ENCODE data around the gene GLP1R. TPM values are rescaled to one million over a fixed set of nuclear protein-coding genes. Genes with fewer than 3 reads are reported as not detected.

GLP1R gene
- 0.18 TPM in 1 of 2 replicates, not detected in the other for total RNA-seq

GRCh38 chr6:39048481-39049399 lies at the start of gene GLP1R:
TSS of gene GLP1R (plus strand) at chr6:39048781. CDS start at chr6:39048841, 60 bp downstream.
- intact Hi-C loops (cut with micrococcal nuclease), result no loop called here
- Mint-ChIP-seq H3K27me3 (ENCODE audit: insufficient read depth) (peaks cover 38% of the 10 kb centered on the region), H3K9me3 (no peaks in the 10 kb centered on the region)

GRCh38 chr6:39003072-39003471 lies 45.5 kb upstream of the GLP1R start:
- DNase-seq (ENCODE audit: low spot score), result no peak
- peaks cover 41% of the 10 kb centered on the region for H3K27me3 Mint-ChIP-seq (ENCODE audit: insufficient read depth)
- no peak overlapping the region for H3K4me3 Mint-ChIP-seq
- no peaks in the 10 kb centered on the region for H3K4me1 Mint-ChIP-seq (ENCODE audit: low read depth)
- no peak overlapping the region for H3K27ac Mint-ChIP-seq
- no peaks in the 10 kb centered on the region for H3K36me3 Mint-ChIP-seq (ENCODE audit: low read depth)
- intact Hi-C loops (cut with micrococcal nuclease), result loop anchor here (1.0 to 10.0 kb wide), 2 partner anchors 102 to 300 kb away; no protein-coding TSS in a partner anchor
- H3K9me3 Mint-ChIP-seq, result no peaks in the 10 kb centered on the region

More at GRCh38 chr6:39048481-39049399, at the start of gene GLP1R:
- DNase-seq (ENCODE audit: low spot score), result no peak
- peak within 1 kb of the TSS; percentile 37 for H3K4me3 Mint-ChIP-seq
- H3K36me3 Mint-ChIP-seq (ENCODE audit: low read depth), result no peaks in the 10 kb centered on the region
- H3K4me1 Mint-ChIP-seq (ENCODE audit: low read depth), result peaks cover 20% of the 10 kb centered on the region
- H3K27ac Mint-ChIP-seq, result no peak within 1 kb of the TSS

GRCh38 chr6:39003492-39003891 lies 45.1 kb upstream of the GLP1R start:
- Mint-ChIP-seq H3K4me1 (ENCODE audit: low read depth) (no peaks in the 10 kb centered on the region), H3K27me3 (ENCODE audit: insufficient read depth) (peaks cover 41% of the 10 kb centered on the region)

DNA sequence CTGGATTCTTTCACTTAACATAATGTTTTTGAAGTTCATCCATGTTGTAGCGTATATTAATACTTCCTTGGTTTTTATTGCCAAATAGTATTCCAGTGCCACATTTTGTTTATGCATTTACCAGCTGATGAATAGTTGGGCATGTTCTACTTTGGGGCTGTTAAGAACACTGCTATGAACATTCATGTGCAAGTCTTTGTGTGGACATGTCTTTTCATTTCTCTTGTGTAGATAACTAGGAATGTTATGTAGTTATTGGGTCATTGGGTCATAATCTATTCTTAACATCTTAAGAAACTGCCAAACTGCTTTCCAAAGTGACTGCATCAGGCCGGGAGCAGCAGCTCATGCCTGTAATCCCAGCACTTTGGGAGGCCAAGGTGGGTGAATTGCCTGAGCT lies 43.8 kb upstream of the GLP1R start:
- intact Hi-C loops (cut with micrococcal nuclease), result loop anchor here (10.0 kb wide), 1 partner anchor 100 kb away; no protein-coding TSS in a partner anchor
- peaks cover 50% of the 10 kb centered on the region for H3K27me3 Mint-ChIP-seq (ENCODE audit: insufficient read depth)

More at GRCh38 chr6:39003492-39003891, 45.1 kb upstream of the GLP1R start:
- no peak for DNase-seq (ENCODE audit: low spot score)
- H3K4me3 Mint-ChIP-seq, result no peak overlapping the region
- no peaks in the 10 kb centered on the region for H3K9me3 Mint-ChIP-seq
- intact Hi-C loops (cut with micrococcal nuclease), result loop anchor here (1.0 to 10.0 kb wide), 2 partner anchors 101 to 300 kb away; no protein-coding TSS in a partner anchor
- no peak overlapping the region for H3K27ac Mint-ChIP-seq
- no peaks in the 10 kb centered on the region for H3K36me3 Mint-ChIP-seq (ENCODE audit: low read depth)

DNA sequence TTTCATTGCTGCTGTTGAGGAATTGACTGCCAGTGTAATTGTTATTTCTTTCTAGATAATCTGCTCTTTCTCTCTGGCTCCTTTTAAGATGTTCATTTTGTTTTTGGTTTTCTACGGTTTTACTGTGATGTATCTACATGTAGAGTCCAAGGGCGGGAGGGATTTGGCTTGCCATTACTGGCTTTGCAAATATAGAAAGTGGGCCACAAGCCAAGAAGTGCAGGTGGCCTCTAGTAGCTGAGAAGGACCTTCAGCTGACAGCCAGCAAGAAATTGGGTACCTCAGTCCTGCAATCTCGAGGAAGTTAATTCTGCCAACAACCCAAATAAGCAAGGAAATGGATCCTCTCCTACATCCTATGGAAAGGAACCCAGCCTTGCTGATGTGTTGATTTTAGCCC lies 42.8 kb upstream of the GLP1R start:
- H3K4me3 Mint-ChIP-seq, result no peak overlapping the region
- intact Hi-C loops (cut with micrococcal nuclease), result loop anchor here (10.0 kb wide), 1 partner anchor 99 kb away; no protein-coding TSS in a partner anchor
- no peak for DNase-seq (ENCODE audit: low spot score)
- H3K9me3 Mint-ChIP-seq, result no peaks in the 10 kb centered on the region
- no peaks in the 10 kb centered on the region for H3K36me3 Mint-ChIP-seq (ENCODE audit: low read depth)
- no peak overlapping the region for H3K27ac Mint-ChIP-seq
- peaks cover 48% of the 10 kb centered on the region for H3K27me3 Mint-ChIP-seq (ENCODE audit: insufficient read depth)
- H3K4me1 Mint-ChIP-seq (ENCODE audit: low read depth), result no peaks in the 10 kb centered on the region

More for the DNA sequence above, 43.8 kb upstream of the GLP1R start:
- Mint-ChIP-seq H3K4me3 (no peak overlapping the region), H3K9me3 (no peaks in the 10 kb centered on the region), H3K36me3 (ENCODE audit: low read depth) (no peaks in the 10 kb centered on the region), H3K4me1 (ENCODE audit: low read depth) (no peaks in the 10 kb centered on the region), H3K27ac (no peak overlapping the region)
- no peak for DNase-seq (ENCODE audit: low spot score)

DNA sequence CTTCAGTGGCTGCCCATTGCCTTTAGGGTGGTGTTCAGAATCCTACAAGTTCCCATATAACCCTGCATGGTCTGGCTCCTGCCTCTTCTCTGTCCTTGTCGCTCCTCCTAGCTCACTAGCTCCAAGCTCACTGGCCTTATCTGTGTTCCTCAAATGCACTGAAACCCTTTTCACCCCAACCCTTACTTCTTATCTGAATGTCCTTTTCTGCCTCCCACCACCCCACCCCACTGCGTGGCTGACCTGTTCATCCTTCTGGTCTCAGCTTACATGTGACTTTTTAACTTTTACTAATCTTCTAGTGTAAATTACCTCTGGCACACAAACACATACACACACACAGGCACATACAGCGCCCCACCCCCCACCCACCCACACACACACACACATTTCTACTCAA lies 41.0 kb upstream of the GLP1R start:
- intact Hi-C loops (cut with micrococcal nuclease), result loop anchor here (10.0 kb wide), 1 partner anchor 97 kb away; no protein-coding TSS in a partner anchor

GRCh38 chr6:39008737-39009136 lies 39.8 kb upstream of the GLP1R start:
- no peak for DNase-seq (ENCODE audit: low spot score)
- intact Hi-C loops (cut with micrococcal nuclease), result loop anchor here (10.0 kb wide), 1 partner anchor 96 kb away; no protein-coding TSS in a partner anchor
- H3K36me3 Mint-ChIP-seq (ENCODE audit: low read depth), result no peaks in the 10 kb centered on the region
- no peak overlapping the region for H3K4me3 Mint-ChIP-seq
- no peak overlapping the region for H3K27ac Mint-ChIP-seq
- no peaks in the 10 kb centered on the region for H3K4me1 Mint-ChIP-seq (ENCODE audit: low read depth)
- H3K27me3 Mint-ChIP-seq (ENCODE audit: insufficient read depth), result peaks cover 55% of the 10 kb centered on the region
- H3K9me3 Mint-ChIP-seq, result no peaks in the 10 kb centered on the region

More for the DNA sequence above, 41.0 kb upstream of the GLP1R start:
- DNase-seq (ENCODE audit: low spot score), result no peak
- Mint-ChIP-seq H3K4me1 (ENCODE audit: low read depth) (no peaks in the 10 kb centered on the region), H3K36me3 (ENCODE audit: low read depth) (no peaks in the 10 kb centered on the region), H3K27me3 (ENCODE audit: insufficient read depth) (peaks cover 59% of the 10 kb centered on the region), H3K27ac (no peak overlapping the region), H3K4me3 (no peak overlapping the region), H3K9me3 (no peaks in the 10 kb centered on the region)

- H3K27me3 Mint-ChIP-seq (ENCODE audit: insufficient read depth), result peaks cover 52% of the 10 kb centered on the region
- H3K27ac Mint-ChIP-seq, result no peak overlapping the region
- H3K36me3 Mint-ChIP-seq (ENCODE audit: low read depth), result no peaks in the 10 kb centered on the region
- intact Hi-C loops (cut with micrococcal nuclease), result loop anchor here (10.0 kb wide), 1 partner anchor 95 kb away; no protein-coding TSS in a partner anchor
- no peaks in the 10 kb centered on the region for H3K9me3 Mint-ChIP-seq
- H3K4me3 Mint-ChIP-seq, result no peak overlapping the region
- DNase-seq (ENCODE audit: low spot score), result no peak
- H3K4me1 Mint-ChIP-seq (ENCODE audit: low read depth), result no peaks in the 10 kb centered on the region
Observed at GRCh38 chr6:39009476-39009875, 39.1 kb upstream of the GLP1R start.

GRCh38 chr6:39016839-39017546 lies 31.6 kb upstream of the GLP1R start:
- H3K4me3 Mint-ChIP-seq, result no peak overlapping the region
- peaks cover 13% of the 10 kb centered on the region for H3K27me3 Mint-ChIP-seq (ENCODE audit: insufficient read depth)
- H3K9me3 Mint-ChIP-seq, result no peaks in the 10 kb centered on the region
- no peak overlapping the region for H3K27ac Mint-ChIP-seq
- DNase-seq (ENCODE audit: low spot score), result no peak
- intact Hi-C loops (cut with micrococcal nuclease), result no loop called here
- H3K36me3 Mint-ChIP-seq (ENCODE audit: low read depth), result no peaks in the 10 kb centered on the region
- no peaks in the 10 kb centered on the region for H3K4me1 Mint-ChIP-seq (ENCODE audit: low read depth)

- Mint-ChIP-seq H3K4me3 (no peak overlapping the region), H3K27ac (no peak overlapping the region), H3K27me3 (ENCODE audit: insufficient read depth) (peaks cover 8% of the 10 kb centered on the region), H3K36me3 (ENCODE audit: low read depth) (no peaks in the 10 kb centered on the region), H3K4me1 (ENCODE audit: low read depth) (no peaks in the 10 kb centered on the region), H3K9me3 (no peaks in the 10 kb centered on the region)
- no peak for DNase-seq (ENCODE audit: low spot score)
- intact Hi-C loops (cut with micrococcal nuclease), result no loop called here
Observed at GRCh38 chr6:39017547-39017880, 31.1 kb upstream of the GLP1R start.

- no peak overlapping the region for H3K4me3 Mint-ChIP-seq
- peaks cover 8% of the 10 kb centered on the region for H3K27me3 Mint-ChIP-seq (ENCODE audit: insufficient read depth)
- H3K27ac Mint-ChIP-seq, result no peak overlapping the region
- no peaks in the 10 kb centered on the region for H3K9me3 Mint-ChIP-seq
- H3K4me1 Mint-ChIP-seq (ENCODE audit: low read depth), result no peaks in the 10 kb centered on the region
- no peaks in the 10 kb centered on the region for H3K36me3 Mint-ChIP-seq (ENCODE audit: low read depth)
- intact Hi-C loops (cut with micrococcal nuclease), result no loop called here
- DNase-seq (ENCODE audit: low spot score), result no peak
Observed at GRCh38 chr6:39018103-39018502, 30.5 kb upstream of the GLP1R start.

DNA sequence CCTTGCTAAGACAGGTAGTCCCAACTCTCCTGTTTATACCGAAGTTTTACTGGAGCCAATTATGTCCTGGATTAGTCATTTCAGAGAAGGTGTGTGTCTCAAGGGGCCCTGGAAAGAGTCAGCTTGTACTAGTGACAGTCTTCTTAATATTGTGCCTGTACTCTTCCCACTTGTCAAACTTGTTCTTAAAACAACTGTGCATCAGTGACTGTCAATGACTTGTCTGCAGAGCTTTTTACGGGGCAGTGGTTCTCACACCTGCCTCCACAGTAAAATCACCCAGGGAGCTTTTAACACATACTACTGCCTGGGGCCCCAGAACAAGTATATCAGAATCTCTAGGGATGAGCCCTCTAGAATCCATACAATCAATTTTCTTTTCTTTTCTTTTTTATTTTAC lies 28.4 kb upstream of the GLP1R start:
- Mint-ChIP-seq H3K9me3 (no peaks in the 10 kb centered on the region), H3K27ac (no peak overlapping the region), H3K4me3 (no peak overlapping the region), H3K36me3 (ENCODE audit: low read depth) (no peaks in the 10 kb centered on the region), H3K4me1 (ENCODE audit: low read depth) (no peaks in the 10 kb centered on the region), H3K27me3 (ENCODE audit: insufficient read depth) (no peaks in the 10 kb centered on the region)
- no peak for DNase-seq (ENCODE audit: low spot score)
- intact Hi-C loops (cut with micrococcal nuclease), result no loop called here

DNA sequence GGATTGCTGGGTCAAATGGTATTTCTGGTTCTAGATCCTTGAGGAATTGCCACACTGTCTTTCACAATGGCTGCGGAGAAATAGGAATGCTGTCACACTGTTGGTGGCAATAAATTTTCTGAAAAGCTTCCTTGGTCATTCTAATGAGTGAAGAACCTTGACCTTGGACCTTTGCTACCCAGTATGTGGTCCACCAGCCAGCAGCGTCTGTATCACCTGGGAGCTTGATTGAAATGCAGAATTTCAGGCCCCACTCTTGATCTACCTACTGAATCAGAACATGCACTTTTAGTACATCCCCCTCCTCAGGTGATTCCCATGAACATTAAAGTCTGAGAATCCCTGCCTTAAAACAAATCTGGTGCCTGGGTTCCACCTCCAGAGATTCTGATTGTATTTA lies 27.5 kb upstream of the GLP1R start:
- H3K27me3 Mint-ChIP-seq (ENCODE audit: insufficient read depth), result no peaks in the 10 kb centered on the region
- no peak overlapping the region for H3K4me3 Mint-ChIP-seq
- no peaks in the 10 kb centered on the region for H3K36me3 Mint-ChIP-seq (ENCODE audit: low read depth)
- no peak for DNase-seq (ENCODE audit: low spot score)
- H3K9me3 Mint-ChIP-seq, result no peaks in the 10 kb centered on the region
- H3K27ac Mint-ChIP-seq, result no peak overlapping the region
- no peaks in the 10 kb centered on the region for H3K4me1 Mint-ChIP-seq (ENCODE audit: low read depth)
- intact Hi-C loops (cut with micrococcal nuclease), result no loop called here

All from activated T-helper 1 cell treated with anti-CD3 and anti-CD28 coated beads, Interleukin-12 subunit alpha, Interleukin-12 subunit beta, Interleukin-2, Interleukin-4 antibody, amounts not matched to agents 30 ng/mL and 10 ng/mL and 1 ng/mL, durations not matched to agents 14 hours and 24 hours and 36 hours (primary cell).